Right lobe of liver (tissue), 6 donors: ENCODE results near the gene MARCHF4. TPM values are rescaled to one million over a fixed set of nuclear protein-coding genes. Genes with fewer than 3 reads are reported as not detected.
A peak's percentile ranks its signal among the peaks of the same experiment; 100 is the strongest.

ENCODE experiments used
- ATAC-seq, 4 donors: fragments of 200-7000 bp; cut with Tn5 transposase; one replicate each; pipeline ENCODE4 v1.9.1; 2020; ENCODE audit warnings: mild to moderate bottlenecking in 4 of 4, moderate library complexity in 4 of 4
- DNase-seq, 3 donors: peaks; one replicate each; pipeline ENCODE4 v3.0.0-alpha.2; 2020
- H3K27ac ChIP-seq, 3 donors: fragments of 200-600 bp; one replicate each; pipeline ENCODE4 v1.8.0; 2022
- H3K27me3 ChIP-seq, 2 donors: fragments of 200-600 bp; one replicate each; pipeline ENCODE4 v1.8.0; 2022
- H3K36me3 ChIP-seq, 4 donors: fragments of 200-600 bp; sonication (generic) in 1 of 4; one replicate each; pipeline versions ENCODE4 v1.5.1 to v1.8.0; 2017 to 2022; ENCODE audit warnings: control low read depth in 1 of 4
- H3K4me1 ChIP-seq, 4 donors: fragments of 200-600 bp; sonication (generic) in 1 of 4; one replicate each; pipeline versions ENCODE4 v1.5.1 to v1.8.0; 2017 to 2022; ENCODE audit warnings: control low read depth in 1 of 4
- H3K4me3 ChIP-seq, 3 donors: fragments of 200-600 bp; one replicate each; pipeline ENCODE4 v1.8.0; 2022
- H3K9me3 ChIP-seq, 4 donors: fragments of 200-600 bp; sonication (generic) in 1 of 4; one replicate each; pipeline versions ENCODE4 v1.5.1 to v1.8.0; 2017 to 2022; ENCODE audit warnings: control low read depth in 1 of 4
- POLR2A ChIP-seq: fragments of 450-650 bp; IDR thresholded peaks from one replicate; pipeline ENCODE4 v1.6.1; 2017; ENCODE audit warnings: antibody characterized with exemption, mild to moderate bottlenecking
- WGBS: methylation state at CpG from one replicate; pipeline ENCODE4 v1.1.6; 2018; ENCODE audit warnings: low coverage, low lambda C conversion rate; ENCODE audit not compliant: insufficient coverage; ENCODE audit errors: missing lambda C conversion rate; 5-methylcytosine and 5-hydroxymethylcytosine counted together
- intact Hi-C, 2 donors: fragments of 100-400 bp; cut with DNase I; formaldehyde crosslinking; loops; one replicate each; pipeline versions ENCODE4 v1.11.2 to v1.14.1; 2022
- total RNA-seq, 6 experiments: library from RNA; depleted of rRNA in 2 of 6; stranded (reverse); fragments of >200 nt in 2 of 6; fragmentation: NEBNext Ultra II Directional in 3 of 6; extraction: Animal tissue kit (Norgen Biotek cat#: 25700) in 3 of 6; gene quantifications; one replicate each; pipeline versions ENCODE4 v1.1.0 to v1.2.4, GENCODE V29; 2016 to 2023
- TF ChIP-seq, protein P1 (sequence below), 4 donors: fragments of 200-600 bp in 3 of 4; fragments of 450-650 bp in 1 of 4; IDR thresholded peaks; one replicate each; pipeline versions ENCODE4 v1.5.1 to v1.8.0; 2016 to 2022; ENCODE audit warnings: antibody characterized with exemption in 4 of 4, mild to moderate bottlenecking in 2 of 4
- donor health status: DM: no; HTN: yes; CAD: no.
- donor health status: DM: no; HTN: no; CAD: no.
- donor health status: DM: no; HTN: no; CAD: no.
- donor health status: DM: no; HTN: yes; CAD: no.
- donor health status: DM: no; HTN: yes; CAD: no.

The MARCHF4 gene
- total RNA-seq, 6 experiments from 2014 or later: not detected

DNA sequence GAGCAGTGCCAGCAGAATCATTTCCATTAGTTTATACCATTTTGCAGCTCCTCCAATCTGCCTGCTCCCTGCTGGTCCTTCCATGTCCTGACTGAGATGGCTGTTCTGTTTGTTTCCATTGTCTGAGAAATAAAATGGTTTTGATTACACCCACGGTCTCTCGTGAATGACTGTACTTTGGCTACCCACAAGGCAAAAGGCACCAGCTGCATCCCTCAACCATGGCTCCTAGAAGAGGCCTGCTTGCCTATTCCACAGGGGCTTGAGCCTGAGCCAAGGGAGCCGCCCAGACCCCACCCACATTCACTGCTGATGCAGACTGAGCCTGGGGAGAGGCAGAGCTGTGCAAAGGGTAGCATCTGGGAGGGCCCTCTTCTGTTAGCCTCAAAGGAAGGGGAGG, 31.2 kb downstream of the MARCHF4 start:
- H3K27ac ChIP-seq: no peak overlapping the region
- ATAC-seq: no peak
- 65% methylated on average over 3 of the region's 3 CpGs for WGBS
- DNase-seq: no peak
- no peaks in the 10 kb centered on the region for H3K36me3 ChIP-seq
- intact Hi-C loops: no loop called here
- H3K27me3 ChIP-seq: no peaks in the 10 kb centered on the region
- no peak overlapping the region for H3K4me3 ChIP-seq
- H3K4me1 ChIP-seq: no peaks in the 10 kb centered on the region
- no peaks in the 10 kb centered on the region for H3K9me3 ChIP-seq
- TF ChIP-seq, protein P1, sequence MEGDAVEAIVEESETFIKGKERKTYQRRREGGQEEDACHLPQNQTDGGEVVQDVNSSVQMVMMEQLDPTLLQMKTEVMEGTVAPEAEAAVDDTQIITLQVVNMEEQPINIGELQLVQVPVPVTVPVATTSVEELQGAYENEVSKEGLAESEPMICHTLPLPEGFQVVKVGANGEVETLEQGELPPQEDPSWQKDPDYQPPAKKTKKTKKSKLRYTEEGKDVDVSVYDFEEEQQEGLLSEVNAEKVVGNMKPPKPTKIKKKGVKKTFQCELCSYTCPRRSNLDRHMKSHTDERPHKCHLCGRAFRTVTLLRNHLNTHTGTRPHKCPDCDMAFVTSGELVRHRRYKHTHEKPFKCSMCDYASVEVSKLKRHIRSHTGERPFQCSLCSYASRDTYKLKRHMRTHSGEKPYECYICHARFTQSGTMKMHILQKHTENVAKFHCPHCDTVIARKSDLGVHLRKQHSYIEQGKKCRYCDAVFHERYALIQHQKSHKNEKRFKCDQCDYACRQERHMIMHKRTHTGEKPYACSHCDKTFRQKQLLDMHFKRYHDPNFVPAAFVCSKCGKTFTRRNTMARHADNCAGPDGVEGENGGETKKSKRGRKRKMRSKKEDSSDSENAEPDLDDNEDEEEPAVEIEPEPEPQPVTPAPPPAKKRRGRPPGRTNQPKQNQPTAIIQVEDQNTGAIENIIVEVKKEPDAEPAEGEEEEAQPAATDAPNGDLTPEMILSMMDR (IDR thresholded peaks at IDR 0.05): no peak
- no peak for TF ChIP-seq POLR2A

DNA sequence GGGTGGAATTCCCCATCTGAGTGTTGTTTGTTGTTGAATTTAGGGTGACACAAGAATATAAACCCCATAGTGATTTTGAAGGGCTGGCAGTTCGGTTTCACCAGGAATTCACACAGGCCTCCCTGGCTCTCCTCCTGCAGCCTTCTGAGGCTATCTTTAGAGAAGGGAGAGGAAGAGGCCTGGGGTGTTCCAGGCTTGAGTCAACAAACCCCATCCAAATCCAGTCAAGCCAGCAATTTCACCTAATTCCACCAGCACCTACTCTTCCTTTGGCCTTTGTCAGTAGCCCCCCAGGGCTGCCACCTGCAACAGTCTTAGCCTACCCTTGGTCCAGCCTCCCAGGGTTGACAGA, 32.0 kb downstream of the MARCHF4 start:
- Histone ChIP-seq H3K36me3 (no peaks in the 10 kb centered on the region), H3K27ac (no peak overlapping the region)

DNA sequence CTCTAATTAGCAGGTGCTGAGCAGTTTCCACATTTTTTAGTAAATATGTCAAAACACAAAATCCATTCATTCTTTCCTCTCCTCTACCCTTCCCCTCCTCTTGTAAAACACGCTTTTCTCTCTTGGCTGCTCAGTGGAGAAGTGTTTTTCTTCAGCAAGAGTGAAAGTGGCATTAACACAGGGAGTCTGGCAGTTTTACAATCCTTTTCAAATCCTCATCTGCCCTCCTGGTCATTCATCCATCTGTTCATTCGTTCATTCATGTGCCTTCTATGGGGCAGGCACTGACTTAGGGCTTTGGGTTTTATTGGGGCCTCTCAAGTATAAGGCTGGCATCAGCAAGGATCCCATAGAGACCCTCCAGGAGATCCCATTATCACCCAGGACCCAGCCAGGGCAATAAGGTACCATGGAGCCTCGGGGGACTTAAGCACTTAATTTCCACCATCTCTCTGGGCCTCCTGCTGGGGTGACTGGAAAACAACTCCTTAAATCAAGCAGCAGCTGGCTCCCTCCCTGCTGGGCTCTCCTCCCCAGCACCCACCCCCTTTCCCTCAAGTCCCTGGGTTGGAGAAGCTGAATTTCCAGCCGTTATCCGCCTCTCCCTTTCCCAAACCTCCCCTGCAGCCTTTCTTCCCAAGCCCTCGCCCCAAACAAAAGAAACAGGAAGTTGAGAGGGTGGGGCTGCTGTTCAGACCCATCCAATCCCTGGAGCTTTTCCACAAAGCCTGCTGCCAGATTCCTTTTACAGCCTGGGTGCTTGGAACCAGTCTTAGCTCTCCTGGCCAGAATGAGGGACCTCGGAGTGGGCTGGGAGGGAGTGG, 32.6 kb downstream of the MARCHF4 start:
- TF ChIP-seq POLR2A: no peak
- TF ChIP-seq, protein P1 (IDR thresholded peaks at IDR 0.05): no peak
- no peak for DNase-seq
- intact Hi-C loops: no loop called here
- Histone ChIP-seq H3K27ac (no peak overlapping the region), H3K27me3 (no peaks in the 10 kb centered on the region), H3K36me3 (no peaks in the 10 kb centered on the region), H3K9me3 (no peaks in the 10 kb centered on the region), H3K4me1 (no peaks in the 10 kb centered on the region), H3K4me3 (no peak overlapping the region)
- ATAC-seq: peak in 3 of 4 donors; percentile 38 to 44 (median 39)
- WGBS: 19% methylated on average over 7 of the region's 7 CpGs

More for the DNA sequence above, 32.0 kb downstream of the MARCHF4 start:
- no peak for DNase-seq
- WGBS: 63% methylated on average over 1 of the region's 1 CpG
- intact Hi-C loops: no loop called here
- ATAC-seq: no peak
- no peaks in the 10 kb centered on the region for H3K27me3 ChIP-seq
- no peak overlapping the region for H3K4me3 ChIP-seq
- no peaks in the 10 kb centered on the region for H3K9me3 ChIP-seq
- TF ChIP-seq POLR2A: no peak
- TF ChIP-seq, protein P1 (IDR thresholded peaks at IDR 0.05): no peak
- no peaks in the 10 kb centered on the region for H3K4me1 ChIP-seq

DNA sequence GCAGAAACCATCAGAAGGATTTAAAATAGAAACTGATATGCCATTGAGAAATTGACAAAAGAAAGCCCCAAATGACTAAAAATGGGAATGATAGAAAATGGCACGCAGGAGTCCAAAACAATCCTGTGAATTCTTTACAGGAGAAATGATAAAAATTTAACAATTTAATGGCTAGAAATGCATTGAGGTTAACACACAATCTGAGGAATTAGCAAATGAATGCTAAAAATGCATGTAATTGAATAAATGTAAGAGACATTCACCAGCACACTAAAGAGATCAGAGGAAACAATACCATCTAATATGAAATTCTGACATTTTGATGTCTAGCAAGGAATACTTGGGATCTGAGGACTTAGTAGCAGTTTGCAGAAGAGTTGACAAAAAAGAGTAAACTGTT, 37.0 kb downstream of the MARCHF4 start:
- Histone ChIP-seq H3K9me3 (no peaks in the 10 kb centered on the region), H3K36me3 (no peaks in the 10 kb centered on the region), H3K27ac (no peak overlapping the region), H3K4me1 (no peaks in the 10 kb centered on the region), H3K27me3 (no peaks in the 10 kb centered on the region), H3K4me3 (no peak overlapping the region)
- DNase-seq: no peak
- intact Hi-C loops: no loop called here
- 62% methylated on average over 1 of the region's 1 CpG for WGBS
- TF ChIP-seq POLR2A: no peak
- TF ChIP-seq, protein P1 (IDR thresholded peaks at IDR 0.05): no peak
- no peak for ATAC-seq
